Measurements from ENCODE around the gene PCYT1A.

- TF ChIP-seq POLR2A (IDR thresholded peaks at IDR 0.05) (no peak), CTCF (IDR thresholded peaks at IDR 0.05) (no peak)
These were observed 88.5 kb downstream of the PCYT1A start for GRCh38 chr3:196198771-196199753.
